ENCODE results near the gene ST3GAL4.
"Not testable (repeated sequence)": the region's sequence is repeated elsewhere in the genome, so short reads cannot be mapped to it uniquely, and the experiment has no call there.

The ST3GAL4 gene

DNA sequence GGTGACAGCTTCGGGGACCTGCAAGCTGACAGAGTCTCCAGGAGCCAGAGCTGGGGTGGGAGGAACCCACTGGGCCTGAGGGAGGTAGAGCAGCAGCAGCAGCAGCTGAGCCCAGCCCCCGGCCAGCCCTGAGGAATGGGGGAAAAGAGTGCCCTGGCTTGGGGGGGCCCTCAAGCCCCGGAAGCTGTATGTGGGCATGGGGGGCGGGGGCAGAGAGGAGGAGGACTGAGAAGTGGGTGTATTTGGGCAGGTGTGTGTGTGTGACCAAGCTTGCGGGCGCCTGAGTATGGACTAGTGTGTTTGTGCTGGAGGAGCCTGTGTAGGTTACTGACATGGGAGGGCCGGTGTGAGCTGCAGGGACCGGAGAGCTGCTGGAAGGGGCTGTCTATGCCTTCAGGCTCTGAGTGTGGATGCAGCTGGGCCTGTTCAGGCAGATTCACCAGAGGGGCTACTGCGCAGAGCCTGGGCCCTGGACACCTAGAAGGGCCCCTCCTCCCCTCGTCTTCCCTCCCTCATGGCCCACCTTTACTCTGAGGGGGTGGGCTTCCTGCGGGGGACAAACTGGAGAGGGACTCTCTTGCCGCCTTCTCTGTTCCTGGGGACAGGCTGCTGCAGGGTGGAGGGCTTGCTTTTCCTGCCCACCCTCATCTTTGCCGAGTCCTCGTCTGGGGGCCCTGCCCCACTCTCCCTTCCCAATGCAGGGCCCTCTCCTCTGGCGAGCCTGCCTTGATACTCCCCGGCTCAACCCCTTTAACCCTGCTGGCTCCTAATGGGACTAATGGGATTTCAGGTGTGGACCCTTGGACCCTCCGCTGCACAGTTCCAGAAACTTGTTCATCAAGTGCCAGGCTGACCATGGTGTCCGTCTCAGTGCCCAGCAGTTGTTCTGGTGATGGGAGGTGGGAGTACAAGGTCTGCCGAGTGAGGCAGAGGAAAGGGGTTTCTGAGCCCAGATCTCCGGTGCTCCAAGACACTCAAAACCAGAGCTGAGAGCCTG is 28.2 kb downstream of the ST3GAL4 start:
- no peak for DNase-seq (ENCODE audit: extremely low read depth in 1 of 2, low read depth in 1 of 2)

DNA sequence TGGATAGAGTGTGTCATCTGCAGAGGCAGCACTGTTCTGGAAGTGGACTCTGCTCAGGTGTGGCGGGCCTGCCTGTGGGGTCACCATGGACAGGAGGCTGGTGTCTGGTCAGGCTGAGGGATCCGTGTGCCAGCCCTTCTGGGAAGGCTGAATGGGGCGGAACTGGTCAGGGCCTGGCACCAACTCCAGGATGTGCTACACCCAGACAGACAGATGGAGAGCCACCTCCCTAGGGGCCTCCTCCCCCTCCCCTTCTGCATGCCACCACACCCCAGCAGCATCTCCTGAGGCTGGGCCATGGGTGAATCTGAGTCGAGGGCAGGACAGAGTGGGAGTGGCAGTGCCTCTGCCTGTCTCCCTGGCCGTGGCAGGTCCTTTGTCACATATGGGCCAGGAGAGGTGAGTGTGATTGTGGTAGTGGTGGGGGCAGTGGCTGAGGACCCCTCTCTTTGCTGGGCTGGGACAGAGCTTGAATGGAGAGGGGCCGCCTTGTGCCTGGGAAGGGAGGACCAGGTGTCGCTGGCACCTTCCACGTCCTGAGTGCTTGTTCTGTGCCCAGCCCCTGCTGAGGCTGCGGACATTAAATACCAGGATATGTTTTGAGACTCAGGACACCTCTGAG is 29.1 kb downstream of the ST3GAL4 start:
- no peak for DNase-seq (ENCODE audit: extremely low read depth in 1 of 2, low read depth in 1 of 2)

DNA sequence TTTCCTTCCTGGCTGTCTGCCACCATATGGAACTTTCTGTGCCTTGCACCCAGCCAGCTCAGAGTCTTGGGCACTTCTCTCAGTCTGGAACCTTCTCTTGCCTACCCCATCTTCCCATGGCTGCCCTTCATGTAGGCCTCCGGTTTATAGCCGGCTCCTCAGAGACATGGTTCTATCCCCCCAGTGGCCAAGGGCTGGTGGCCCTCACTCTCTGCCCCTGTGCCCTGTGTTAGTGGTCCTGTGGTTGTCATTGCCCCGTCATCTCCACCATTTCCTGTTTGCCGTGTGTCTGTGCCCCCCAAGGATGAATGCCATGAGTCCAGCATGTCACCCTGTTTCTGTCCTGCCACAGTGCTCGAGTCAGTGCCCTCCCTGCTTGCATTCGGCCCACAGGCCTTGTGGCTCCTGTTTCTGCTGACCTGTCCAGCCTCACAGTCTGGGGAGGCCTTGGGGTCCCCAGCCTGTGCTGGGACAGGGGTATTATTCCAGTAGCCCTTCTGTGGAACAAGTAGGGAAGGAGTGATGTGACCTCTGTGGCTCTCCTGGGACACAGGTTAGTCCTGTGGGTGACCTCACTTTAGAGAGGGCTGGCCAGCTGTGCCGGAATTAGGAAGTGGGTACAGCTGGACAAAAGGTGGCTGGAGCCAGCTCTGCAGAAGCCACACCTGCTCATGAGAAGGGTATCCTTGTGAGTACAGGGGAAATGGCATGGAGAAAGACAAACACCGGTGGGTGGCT is 30.7 kb downstream of the ST3GAL4 start:
- no peak for DNase-seq (ENCODE audit: extremely low read depth in 1 of 2, low read depth in 1 of 2)

DNA sequence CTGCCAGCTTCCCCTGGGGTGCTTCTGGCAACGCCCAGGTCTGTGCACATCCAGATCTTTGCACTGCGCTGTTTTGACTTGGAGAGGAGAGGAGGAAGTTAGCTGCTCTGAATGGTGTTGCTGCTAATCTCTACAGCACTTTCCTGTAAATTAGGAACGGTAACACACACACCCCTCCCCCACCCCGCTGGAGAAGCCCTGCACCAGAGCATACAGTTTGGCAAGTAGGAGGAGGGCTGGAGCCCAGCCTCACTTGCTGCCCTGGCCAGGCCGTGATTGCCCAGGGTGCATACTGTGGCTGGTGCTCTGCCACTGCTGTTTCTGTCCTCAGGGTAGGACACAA is 31.2 kb downstream of the ST3GAL4 start:
- DNase-seq (ENCODE audit: extremely low read depth in 1 of 2, low read depth in 1 of 2): not testable (repeated sequence)

DNA sequence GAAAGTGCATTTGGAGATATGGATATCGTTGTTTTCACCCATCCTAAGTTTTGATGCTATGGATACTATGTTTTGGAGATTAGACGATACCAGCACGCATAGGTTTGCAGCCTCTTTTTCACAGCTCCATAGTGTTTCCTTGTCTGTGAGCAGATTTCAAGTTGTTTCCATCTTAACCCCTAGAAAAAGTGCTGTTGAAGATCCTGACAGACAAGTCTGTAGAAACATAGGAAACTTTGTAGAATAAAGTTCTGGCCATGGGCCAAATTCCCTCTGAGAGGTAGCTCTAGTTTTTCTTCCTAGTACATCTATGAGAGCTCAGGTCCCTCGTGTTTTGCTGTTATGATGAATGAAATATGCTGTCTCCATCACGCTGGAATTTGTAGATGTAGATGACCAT is 32.4 kb downstream of the ST3GAL4 start:
- no peak for DNase-seq (ENCODE audit: extremely low read depth in 1 of 2, low read depth in 1 of 2)

DNA sequence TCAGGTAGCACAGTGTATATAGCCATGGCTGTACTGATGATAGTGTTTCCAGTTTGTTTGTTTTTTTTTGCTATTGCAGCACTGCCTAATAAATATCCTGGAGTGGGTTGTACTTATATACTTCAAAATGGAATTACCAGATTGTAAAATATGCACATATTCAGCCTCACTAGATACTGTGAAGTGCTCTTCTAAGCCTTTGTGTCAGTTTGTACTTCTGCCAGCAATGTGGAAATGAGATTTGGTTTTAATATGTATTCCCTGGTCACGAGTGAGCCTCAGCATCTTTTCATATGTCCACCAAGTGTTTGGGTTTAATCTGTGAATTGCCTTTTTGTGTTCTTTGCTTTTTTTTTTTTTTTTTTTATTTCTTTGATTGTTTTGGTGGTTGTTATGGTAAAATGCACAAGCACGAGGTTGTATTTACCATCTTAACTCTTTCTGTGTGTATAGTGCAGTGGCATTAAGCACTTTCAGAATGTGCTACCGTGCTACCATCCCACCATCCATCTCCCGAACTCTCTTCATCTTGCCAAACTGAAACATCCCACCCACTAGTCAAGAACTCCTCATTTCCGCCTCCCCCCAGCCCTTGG is 34.9 kb downstream of the ST3GAL4 start:
- DNase-seq (ENCODE audit: extremely low read depth in 1 of 2, low read depth in 1 of 2): no peak

DNA sequence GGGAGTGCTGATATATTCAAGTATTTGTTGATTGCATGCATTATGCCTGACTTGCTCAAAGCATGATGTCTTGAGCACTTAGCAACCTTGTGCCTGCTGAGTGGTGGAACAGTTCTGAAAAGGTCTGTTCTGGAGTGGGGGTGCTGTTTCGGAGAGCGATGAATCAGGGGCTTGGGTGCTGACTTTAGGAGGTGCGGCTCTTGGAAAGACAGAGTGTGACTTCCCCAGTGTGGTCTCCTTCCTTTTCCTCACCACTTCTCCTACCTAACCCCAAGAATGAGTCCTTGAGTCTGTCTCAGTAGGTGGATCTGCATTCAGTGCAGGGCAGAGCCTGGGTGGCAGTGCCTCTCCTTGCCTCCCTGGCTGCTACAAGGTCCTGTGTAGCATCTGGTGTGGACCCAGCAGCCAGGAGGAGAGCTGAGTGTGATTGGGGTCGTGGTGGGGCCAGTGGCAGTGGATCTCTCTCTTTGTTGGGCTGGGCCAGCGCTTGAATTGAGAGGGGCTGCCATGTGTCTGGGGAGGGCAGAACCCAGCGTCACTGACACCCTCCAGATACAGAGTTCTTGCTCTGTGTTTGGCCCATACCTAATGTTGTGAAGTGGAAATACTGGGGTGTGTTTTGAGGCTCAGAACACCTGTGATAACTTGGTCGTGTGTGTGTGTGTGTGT is 35.9 kb downstream of the ST3GAL4 start:
- DNase-seq (ENCODE audit: extremely low read depth in 1 of 2, low read depth in 1 of 2): no peak

DNA sequence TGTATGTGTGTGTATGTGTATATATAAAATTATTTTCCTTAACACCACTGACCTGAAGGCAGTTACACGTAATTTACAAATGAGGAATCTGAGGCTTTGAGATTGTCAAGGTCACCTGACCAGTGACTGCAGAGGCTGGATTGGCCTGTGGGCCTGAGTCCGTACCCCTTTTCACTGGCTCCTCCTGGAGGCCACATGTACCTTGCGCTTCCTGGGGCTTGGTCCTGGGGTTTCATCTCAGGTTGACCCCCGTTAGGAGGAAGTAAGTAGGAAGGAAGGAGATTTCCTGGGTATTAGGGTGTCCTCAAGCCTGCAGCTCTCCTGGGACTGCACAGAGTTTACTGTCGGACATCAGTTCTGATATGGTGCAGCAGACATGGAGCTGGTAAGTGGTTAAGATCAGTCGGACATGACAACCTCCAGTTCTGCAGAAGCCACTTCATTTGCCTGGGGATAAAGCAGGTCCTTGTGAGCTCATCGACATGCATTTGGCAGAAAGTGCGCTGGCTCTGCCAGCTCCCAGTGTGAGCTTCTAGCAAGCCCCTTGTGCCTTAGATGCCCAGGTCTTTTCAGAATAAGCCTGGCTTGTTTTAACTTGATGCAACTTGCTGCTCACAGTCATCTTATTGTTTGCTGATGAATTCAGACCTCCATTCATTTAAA is 36.6 kb downstream of the ST3GAL4 start:
- DNase-seq (ENCODE audit: extremely low read depth in 1 of 2, low read depth in 1 of 2): no peak

DNA sequence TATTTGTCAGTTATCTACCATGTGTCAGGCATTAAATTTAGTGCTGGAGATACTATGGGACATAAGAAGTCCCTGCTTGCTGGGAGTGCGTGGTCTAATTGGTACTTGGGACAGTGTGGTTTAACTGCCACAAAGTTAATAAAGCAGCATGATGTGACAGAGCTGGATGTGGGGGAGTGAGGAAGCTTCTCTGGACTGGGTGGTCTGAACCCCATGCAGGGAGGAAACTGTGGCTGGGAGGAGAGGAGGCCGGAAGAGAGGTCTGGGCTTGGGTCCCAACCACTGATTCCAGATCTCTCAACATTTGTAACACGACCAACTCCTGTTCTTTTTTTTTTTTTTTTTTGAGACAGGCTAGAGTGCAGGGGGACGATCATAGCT is 37.1 kb downstream of the ST3GAL4 start:
- no peak for DNase-seq (ENCODE audit: extremely low read depth in 1 of 2, low read depth in 1 of 2)

DNA sequence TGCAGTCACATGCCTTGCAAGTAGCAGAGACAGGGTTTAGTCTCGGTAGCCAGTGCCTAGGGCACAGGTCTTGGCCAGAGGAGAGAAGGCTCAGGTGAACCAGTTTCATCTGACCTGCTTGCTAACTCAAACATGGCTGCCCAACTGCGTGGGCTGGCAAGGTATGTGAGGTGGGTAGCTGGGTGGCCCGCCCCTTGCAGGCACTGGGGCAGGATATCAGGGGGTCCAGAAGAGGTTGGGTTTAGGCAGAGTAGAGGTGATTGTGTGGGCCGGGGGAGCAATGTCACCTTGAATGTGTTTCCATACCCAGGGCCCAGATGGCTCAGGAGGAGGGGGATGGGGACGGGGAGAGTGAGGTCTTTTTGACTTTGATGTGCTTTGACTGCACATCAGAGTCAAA is 37.7 kb downstream of the ST3GAL4 start:
- DNase-seq (ENCODE audit: extremely low read depth in 1 of 2, low read depth in 1 of 2): no peak

DNA sequence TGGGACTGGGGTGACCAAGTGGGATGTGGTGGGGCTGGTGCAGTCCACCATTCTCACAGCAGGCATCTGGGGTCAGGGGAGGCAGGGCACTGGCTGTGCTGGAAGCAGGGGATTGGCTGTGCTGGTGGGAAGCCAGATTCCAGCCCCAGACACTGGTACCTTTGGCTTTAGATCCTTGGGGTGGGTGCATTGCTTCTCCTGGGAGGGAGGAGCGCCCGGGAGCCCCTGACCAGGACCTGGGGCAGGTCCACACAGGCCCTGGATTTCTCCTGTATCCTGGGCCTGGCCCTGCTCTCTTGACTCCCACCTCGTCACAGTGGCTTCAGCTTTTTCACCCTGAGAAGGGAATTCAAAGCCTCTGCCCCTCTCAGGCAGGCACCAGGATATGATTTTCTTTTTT is 38.5 kb downstream of the ST3GAL4 start:
- no peak for DNase-seq (ENCODE audit: extremely low read depth in 1 of 2, low read depth in 1 of 2)

DNA sequence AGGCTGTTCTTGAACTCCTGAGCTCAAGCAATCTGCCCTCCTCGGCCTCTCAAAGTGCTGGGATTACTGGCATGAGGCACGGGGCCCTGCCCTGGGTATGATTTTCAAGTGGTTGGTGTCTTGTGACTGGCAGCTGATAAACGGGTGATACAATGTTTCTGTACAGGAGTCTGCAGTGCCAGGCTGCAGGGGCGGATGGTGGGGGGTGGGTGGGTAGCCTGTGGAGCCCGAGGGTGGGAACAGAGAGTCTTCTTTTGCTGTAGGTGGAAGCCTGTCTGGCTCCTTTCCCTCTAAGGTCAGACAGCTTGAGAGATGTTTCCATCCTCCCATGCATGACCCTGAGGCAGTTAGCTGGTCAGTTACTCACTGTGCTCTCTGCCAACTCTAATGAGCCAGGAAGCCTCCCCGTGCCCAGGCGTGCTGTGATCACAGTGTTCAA is 39.2 kb downstream of the ST3GAL4 start:
- not testable (repeated sequence) for DNase-seq (ENCODE audit: extremely low read depth in 1 of 2, low read depth in 1 of 2)

DNA sequence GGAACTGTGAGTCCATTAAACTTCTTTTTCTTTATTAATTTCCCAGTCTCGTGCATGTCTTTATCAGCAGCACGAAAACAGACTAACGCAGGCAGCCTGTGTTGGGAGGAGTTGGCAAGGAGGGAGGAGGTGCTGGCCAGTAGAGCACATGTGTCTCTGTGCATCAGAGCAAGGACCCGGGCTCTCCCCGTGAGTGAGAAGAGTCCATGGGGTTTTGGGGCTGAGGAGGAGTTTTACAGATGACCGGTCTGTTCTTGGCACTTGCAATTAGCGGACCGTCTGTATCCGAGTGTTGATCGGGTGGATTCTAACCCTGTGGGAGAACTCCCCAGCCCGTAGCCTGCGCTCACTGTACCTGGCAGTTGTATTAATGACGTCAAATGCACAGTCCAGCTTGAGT is 40.3 kb downstream of the ST3GAL4 start:
- not testable (repeated sequence) for DNase-seq (ENCODE audit: extremely low read depth in 1 of 2, low read depth in 1 of 2)

DNA sequence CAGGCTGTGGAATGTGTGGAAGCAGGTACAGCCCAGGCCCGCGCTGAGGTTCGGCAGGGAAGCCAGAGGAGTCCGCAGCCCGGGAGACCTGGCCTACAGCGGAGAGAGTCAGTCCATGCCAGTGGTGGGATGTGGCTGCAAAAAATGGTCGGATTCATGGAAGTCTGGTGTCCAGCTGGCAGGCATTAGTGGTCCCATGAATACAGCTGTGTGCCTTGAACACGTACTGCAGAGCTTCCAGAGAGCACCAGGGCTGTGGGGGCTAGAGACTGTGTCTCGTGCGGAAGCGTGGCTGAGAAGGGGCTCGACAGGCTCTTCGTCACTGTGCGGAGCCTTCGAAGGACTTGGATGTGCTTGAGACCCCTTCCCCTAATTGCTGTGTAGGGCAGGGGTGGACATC is 40.8 kb downstream of the ST3GAL4 start:
- not testable (repeated sequence) for DNase-seq (ENCODE audit: extremely low read depth in 1 of 2, low read depth in 1 of 2)

DNA sequence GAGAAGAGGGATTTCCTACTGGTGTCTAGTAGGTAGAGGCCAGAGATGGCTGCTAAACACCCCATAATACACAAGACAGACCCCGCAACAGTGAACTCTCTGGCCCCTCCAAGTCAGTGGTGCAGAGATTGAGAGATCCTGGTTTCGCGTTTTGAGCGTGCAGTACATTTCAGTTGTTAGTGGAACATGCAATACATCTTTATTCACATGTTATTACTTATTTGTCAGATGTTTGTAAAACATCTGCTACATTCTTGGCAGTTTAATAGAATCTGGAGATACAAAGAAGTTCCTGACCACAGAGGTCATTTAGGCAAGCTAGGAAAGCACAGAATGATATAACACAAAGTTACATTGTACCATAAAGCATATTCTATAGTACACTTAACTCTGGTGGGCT is 41.5 kb downstream of the ST3GAL4 start:
- no peak for DNase-seq (ENCODE audit: extremely low read depth in 1 of 2, low read depth in 1 of 2)

DNA sequence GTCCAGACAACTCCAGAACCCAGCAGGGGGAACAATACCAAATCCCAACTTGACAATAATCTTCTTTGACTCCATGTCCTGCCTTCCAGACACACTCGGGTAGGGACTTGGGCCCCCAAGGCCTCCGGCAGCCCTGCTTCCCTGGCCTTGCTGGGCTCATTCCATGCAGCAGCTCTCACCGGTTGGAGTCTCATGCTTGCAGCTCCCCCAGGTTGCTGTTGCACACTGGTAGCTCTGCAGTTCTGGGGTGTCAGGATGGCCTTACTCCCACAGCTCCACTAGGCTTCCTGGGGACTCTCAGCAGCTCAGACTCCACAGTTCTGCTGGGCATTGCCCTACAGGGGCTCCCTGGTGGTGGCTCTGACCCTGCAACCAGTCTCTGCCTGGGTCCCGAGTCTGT is 42.8 kb downstream of the ST3GAL4 start:
- no peak for DNase-seq (ENCODE audit: extremely low read depth in 1 of 2, low read depth in 1 of 2)

DNA sequence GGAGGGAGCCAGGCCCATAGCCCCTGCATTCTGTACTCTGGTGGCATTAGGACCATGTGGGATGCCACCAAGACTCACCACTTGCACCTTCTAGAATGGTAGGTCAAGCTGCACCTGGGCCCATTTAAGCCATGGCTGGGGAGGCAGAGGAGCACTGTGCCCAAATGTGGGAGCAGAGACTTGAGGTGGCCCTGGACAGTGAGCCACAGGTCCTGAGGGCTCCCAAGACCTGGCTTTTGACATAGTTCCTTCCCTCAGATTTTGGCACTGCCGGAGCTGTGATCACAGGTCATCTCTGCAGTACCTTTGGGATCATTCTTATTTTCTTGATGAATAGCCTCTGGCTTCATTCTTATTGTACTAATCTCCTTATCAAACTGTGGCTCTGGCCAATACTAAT is 43.2 kb downstream of the ST3GAL4 start:
- no peak for DNase-seq (ENCODE audit: extremely low read depth in 1 of 2, low read depth in 1 of 2)

DNA sequence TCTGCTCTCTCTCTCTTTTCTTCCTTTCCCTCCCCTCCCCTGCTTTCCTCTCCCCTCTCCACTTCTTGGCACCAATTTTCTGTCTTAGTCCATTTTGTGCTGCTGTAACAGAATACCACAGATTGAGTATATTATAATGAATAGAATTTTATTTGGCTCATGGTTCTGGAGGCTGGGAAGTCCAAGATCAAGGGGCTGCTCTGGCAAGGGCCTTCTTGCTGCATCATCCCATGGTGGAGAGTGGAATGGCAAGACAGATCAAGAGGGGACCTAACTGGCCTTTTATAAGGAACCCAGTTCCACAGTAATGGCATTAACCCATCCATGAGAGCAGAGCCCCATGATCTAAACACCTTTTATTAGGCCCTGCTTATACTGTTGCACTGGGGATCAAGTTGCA is 44.5 kb downstream of the ST3GAL4 start:
- no peak for DNase-seq (ENCODE audit: extremely low read depth in 1 of 2, low read depth in 1 of 2)

DNA sequence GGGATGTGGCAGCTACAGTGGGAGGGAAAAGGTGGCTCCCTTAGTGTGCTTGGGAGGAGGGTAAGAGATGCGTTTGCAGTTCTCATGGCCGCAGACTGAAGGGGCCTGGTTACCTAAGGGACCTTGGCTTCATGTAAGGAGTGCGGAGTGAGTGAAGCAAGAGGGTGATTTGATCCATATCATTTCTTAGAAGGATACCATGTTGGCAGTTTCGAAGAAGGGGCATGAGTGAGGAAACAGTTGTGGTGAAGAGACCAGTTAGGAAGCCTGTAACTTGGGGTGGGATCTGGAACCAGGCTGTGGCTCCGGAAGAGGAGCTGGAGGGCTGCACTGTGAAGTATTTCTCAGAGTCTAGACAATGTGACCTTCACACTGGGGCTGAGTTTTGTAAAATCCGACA is 45.0 kb downstream of the ST3GAL4 start:
- no peak for DNase-seq (ENCODE audit: extremely low read depth in 1 of 2, low read depth in 1 of 2)

DNA sequence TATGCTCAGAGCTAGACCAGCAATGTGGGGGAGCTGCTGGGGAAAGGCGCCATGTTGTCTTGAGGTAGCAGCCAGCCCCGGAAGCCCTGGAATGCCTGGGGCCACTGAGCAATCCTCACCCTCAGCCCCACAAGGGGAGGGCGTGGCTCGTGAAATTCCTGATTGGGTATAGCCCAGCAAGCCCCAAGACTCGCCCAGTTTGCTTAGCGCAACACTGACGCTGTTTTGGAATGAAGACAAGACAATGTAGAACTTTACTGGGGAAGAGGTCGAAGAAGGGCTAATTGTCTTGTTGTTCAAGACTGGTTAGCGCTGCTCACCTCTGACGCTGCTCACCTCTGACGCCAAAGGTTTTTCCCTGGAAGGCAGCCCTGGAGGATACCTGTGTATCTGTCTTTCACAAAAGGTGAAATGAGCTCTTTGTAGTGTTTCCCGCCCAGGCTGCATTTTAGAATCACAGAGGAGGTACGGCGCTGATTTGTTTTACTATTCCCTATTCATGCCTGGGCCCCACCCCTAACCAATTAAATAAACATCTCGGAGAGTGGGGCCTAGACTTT is 47.6 kb downstream of the ST3GAL4 start:
- DNase-seq (ENCODE audit: extremely low read depth in 1 of 2, low read depth in 1 of 2): no peak
